Smooth muscle cell (in vitro differentiated cells): ENCODE measurements around the gene FARP2. TPM values are rescaled to one million over a fixed set of nuclear protein-coding genes. Genes with fewer than 3 reads are reported as not detected.

Experiments used
- DNase-seq: peaks from one replicate; lab custom pipeline; 2025; ENCODE audit not compliant: unreplicated experiment; lab: John Stamatoyannopoulos, UW
- H2AFZ ChIP-seq: fragments of 200-600 bp; sonication (generic); 2 replicates; pipeline ENCODE4 v1.6.0; 2016; ENCODE audit warnings: antibody characterized with exemption, low read depth, mild to moderate bottlenecking
- H3F3A ChIP-seq: fragments of 200-600 bp; sonication (generic); 2 replicates; pipeline ENCODE4 v1.6.0; 2017; ENCODE audit warnings: antibody characterized with exemption, low read depth
- H3K27ac ChIP-seq: fragments of 200-600 bp; sonication (generic); 2 replicates; pipeline ENCODE4 v1.5.1; 2016; ENCODE audit warnings: low read depth, mild to moderate bottlenecking
- H3K27me3 ChIP-seq: fragments of 200-600 bp; sonication (generic); 2 replicates; pipeline ENCODE4 v1.6.1; 2016; ENCODE audit warnings: low read depth, mild to moderate bottlenecking
- H3K36me3 ChIP-seq: fragments of 200-600 bp; sonication (generic); 2 replicates; pipeline ENCODE4 v1.5.1; 2016; ENCODE audit warnings: low read depth
- H3K4me1 ChIP-seq: fragments of 200-600 bp; sonication (generic); 2 replicates; pipeline ENCODE4 v1.5.1; 2016; ENCODE audit warnings: low read depth
- H3K4me2 ChIP-seq: fragments of 200-600 bp; sonication (generic); 2 replicates; pipeline ENCODE4 v1.6.0; 2016; ENCODE audit warnings: mild to moderate bottlenecking
- H3K4me3 ChIP-seq: fragments of 200-600 bp; sonication (generic); 2 replicates; pipeline ENCODE4 v1.5.1; 2016; ENCODE audit warnings: mild to moderate bottlenecking
- H3K79me2 ChIP-seq: fragments of 200-600 bp; sonication (generic); 2 replicates; pipeline ENCODE4 v1.6.0; 2016; ENCODE audit warnings: low read depth, mild to moderate bottlenecking
- H3K9ac ChIP-seq: fragments of 200-600 bp; sonication (generic); 2 replicates; pipeline ENCODE4 v1.6.0; 2016; ENCODE audit warnings: low read depth
- H3K9me3 ChIP-seq: fragments of 200-600 bp; sonication (generic); replicated peaks from 2 replicates; pipeline ENCODE4 v1.5.1; 2016; ENCODE audit warnings: low read depth
- H4K20me1 ChIP-seq: fragments of 200-600 bp; sonication (generic); 2 replicates; pipeline ENCODE4 v1.6.0; 2016; ENCODE audit warnings: low read depth
- CTCF ChIP-seq: fragments of 200-600 bp; sonication (generic); IDR thresholded peaks from 2 replicates; pipeline ENCODE4 v1.5.1; 2017; ENCODE audit warnings: borderline replicate concordance, mild to moderate bottlenecking, antibody characterized with exemption; ENCODE audit not compliant: insufficient read depth, poor library complexity, severe bottlenecking
- WGBS: methylation state at CpG from one replicate; pipeline ENCODE4 v1.1.7; 2016; ENCODE audit warnings: low lambda C conversion rate; 5-methylcytosine and 5-hydroxymethylcytosine counted together
- polyA plus RNA-seq: library from polyadenylated mRNA; unstranded; fragments of >200 nt; fragmentation: Nextera tagmentation; extraction: Ambion mirVana; gene quantifications from 2 replicates; pipeline ENCODE4 v1.2.1, GENCODE V29; 2016
- total RNA-seq: library from RNA; depleted of rRNA; stranded (reverse); fragments of >200 nt; gene quantifications from 2 replicates; pipeline ENCODE4 v1.2.3, GENCODE V29; 2014

FARP2 gene
- total and polyA plus RNA-seq, 2 experiments from 2014 or later: 15.9 to 27.4 TPM

GRCh38 chr2:241534701-241535375 lies 178.8 kb downstream of the FARP2 start:
- Histone ChIP-seq H3K27me3 (no peaks in the 10 kb centered on the region), H3K9ac (no peak overlapping the region), H3F3A (no peaks in the 10 kb centered on the region), H3K27ac (no peak overlapping the region), H3K9me3 (no peaks in the 10 kb centered on the region), H3K4me2 (no peak overlapping the region), H3K4me1 (no peaks in the 10 kb centered on the region), H3K4me3 (no peak overlapping the region), H4K20me1 (no peaks in the 10 kb centered on the region), H2AFZ (no peak overlapping the region), H3K36me3 (no peaks in the 10 kb centered on the region), H3K79me2 (no peaks in the 10 kb centered on the region)
- 92% methylated on average over 17 of the region's 17 CpGs for WGBS
- no peak for TF ChIP-seq CTCF
- DNase-seq: no peak

GRCh38 chr2:241535871-241536655 lies 180.0 kb downstream of the FARP2 start:
- H3K79me2 ChIP-seq: no peaks in the 10 kb centered on the region
- H3K9me3 ChIP-seq: no peaks in the 10 kb centered on the region
- H3K4me2 ChIP-seq: no peak overlapping the region
- H3K27ac ChIP-seq: no peak overlapping the region
- TF ChIP-seq CTCF: no peak
- no peaks in the 10 kb centered on the region for H3F3A ChIP-seq
- peaks cover 5% of the 10 kb centered on the region for H3K27me3 ChIP-seq
- no peaks in the 10 kb centered on the region for H4K20me1 ChIP-seq
- no peak overlapping the region for H3K4me3 ChIP-seq
- DNase-seq: no peak
- H3K36me3 ChIP-seq: no peaks in the 10 kb centered on the region
- H2AFZ ChIP-seq: no peak overlapping the region
- no peak overlapping the region for H3K9ac ChIP-seq
- 80% methylated on average over 13 of the region's 13 CpGs for WGBS
- peaks cover 4% of the 10 kb centered on the region for H3K4me1 ChIP-seq

- Histone ChIP-seq H3K36me3 (no peaks in the 10 kb centered on the region), H3K4me3 (no peak overlapping the region), H4K20me1 (no peaks in the 10 kb centered on the region), H3K9me3 (no peaks in the 10 kb centered on the region), H2AFZ (no peak overlapping the region), H3K79me2 (no peaks in the 10 kb centered on the region), H3F3A (peaks cover 4% of the 10 kb centered on the region), H3K4me1 (peaks cover 7% of the 10 kb centered on the region), H3K27ac (no peak overlapping the region), H3K27me3 (peaks cover 24% of the 10 kb centered on the region), H3K4me2 (no peak overlapping the region), H3K9ac (no peak overlapping the region)
- WGBS: 90% methylated on average over 15 of the region's 15 CpGs
- no peak for TF ChIP-seq CTCF
- no peak for DNase-seq
Observed at GRCh38 chr2:241538838-241539615, 182.9 kb downstream of the FARP2 start.
